Gastrocnemius medialis (tissue), 4 donors: ENCODE data around the gene ITPKB.

Source experiments
- POLR2A ChIP-seq, 2 donors: fragments of 450-650 bp; IDR thresholded peaks; one replicate each; pipeline ENCODE4 v1.6.1; 2017; ENCODE audit warnings: antibody characterized with exemption in 2 of 2, mild to moderate bottlenecking in 2 of 2, moderate library complexity in 2 of 2
- TF ChIP-seq, protein P1 (sequence below), 5 experiments: fragments of 450-650 bp in 3 of 5; fragments of 200-600 bp in 2 of 5; sonication (generic) in 2 of 5; IDR thresholded peaks in 4 of 5; conservative IDR thresholded peaks in 1 of 5; 1 replicate in 4 of 5; 2 replicates in 1 of 5; pipeline ENCODE4 v1.5.1; 2016 to 2019; ENCODE audit warnings: antibody characterized with exemption in 5 of 5, mild to moderate bottlenecking in 3 of 5, moderate library complexity in 3 of 5

DNA sequence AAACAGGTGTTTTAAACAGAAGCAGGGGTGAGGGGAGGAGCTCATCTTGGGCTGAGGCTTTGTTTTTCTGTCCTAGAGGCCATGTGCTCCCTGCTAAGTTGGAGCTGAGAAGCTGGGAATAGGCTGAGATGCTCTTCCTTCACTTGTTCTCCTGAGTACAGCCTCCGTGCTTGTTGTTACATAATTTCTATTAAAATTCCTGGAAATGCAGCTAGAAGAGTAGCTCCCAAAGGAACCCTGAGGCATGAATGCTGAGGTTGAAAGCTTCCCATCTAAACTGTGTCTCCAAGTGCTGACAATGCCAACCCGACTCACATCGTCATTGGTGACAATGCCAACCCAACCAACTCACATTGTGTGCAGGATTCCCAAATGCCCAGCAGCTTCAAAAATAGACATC is 12.6 kb upstream of the ITPKB start:
- TF ChIP-seq, protein P1, sequence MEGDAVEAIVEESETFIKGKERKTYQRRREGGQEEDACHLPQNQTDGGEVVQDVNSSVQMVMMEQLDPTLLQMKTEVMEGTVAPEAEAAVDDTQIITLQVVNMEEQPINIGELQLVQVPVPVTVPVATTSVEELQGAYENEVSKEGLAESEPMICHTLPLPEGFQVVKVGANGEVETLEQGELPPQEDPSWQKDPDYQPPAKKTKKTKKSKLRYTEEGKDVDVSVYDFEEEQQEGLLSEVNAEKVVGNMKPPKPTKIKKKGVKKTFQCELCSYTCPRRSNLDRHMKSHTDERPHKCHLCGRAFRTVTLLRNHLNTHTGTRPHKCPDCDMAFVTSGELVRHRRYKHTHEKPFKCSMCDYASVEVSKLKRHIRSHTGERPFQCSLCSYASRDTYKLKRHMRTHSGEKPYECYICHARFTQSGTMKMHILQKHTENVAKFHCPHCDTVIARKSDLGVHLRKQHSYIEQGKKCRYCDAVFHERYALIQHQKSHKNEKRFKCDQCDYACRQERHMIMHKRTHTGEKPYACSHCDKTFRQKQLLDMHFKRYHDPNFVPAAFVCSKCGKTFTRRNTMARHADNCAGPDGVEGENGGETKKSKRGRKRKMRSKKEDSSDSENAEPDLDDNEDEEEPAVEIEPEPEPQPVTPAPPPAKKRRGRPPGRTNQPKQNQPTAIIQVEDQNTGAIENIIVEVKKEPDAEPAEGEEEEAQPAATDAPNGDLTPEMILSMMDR (IDR thresholded peaks at IDR 0.05 in 4 of 5, conservative IDR thresholded peaks at IDR 0.05 in 1 of 5) = no peak
- TF ChIP-seq POLR2A (IDR thresholded peaks at IDR 0.05) = no peak
